ENCODE measurements around the gene CYB5R3. TPM values are rescaled to one million over a fixed set of nuclear protein-coding genes. Genes with fewer than 3 reads are reported as not detected.

The CYB5R3 gene
- total and polyA plus RNA-seq, 7 experiments from 2014 or later: 34.3 to 74.1 (median 42.3) TPM

DNA sequence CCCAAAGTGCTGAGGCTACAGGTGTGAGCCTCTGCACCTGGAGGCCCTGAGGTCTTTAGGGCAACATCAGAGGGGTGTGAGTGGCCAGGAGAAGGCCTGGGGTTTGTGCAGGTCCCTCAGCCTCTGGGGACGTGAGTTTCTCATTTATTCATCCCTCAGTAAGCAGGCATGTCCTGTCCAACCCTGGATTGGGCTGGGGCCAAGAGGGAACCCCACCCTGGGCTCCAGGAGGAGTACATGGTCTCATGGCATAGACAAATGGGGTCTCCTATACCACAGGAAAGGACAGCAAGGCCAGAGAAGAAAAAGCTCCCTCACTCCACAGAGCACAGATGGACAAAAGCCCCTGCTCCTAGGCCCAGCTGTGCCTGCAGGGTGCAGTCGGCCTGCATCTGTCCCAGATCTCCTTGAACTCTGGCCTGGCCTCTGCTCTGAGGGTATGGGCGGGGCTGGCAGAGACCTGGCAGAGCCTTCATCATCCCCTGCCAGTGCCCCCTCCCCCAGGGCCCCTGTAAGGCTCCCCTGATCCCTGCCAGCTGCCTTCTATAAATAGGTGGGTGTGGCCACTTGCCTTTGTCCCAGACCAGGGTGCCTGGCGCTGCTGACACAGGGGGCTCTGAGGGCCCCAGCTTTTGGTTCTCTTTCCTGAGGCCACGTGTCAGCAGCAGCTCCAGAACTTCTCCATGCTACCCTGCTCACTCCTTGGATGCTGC, 36.9 kb upstream of the CYB5R3 start:
- ChIA-PET POLR2A (no interaction called here), CTCF (no interaction called here)
- no peaks in the 10 kb centered on the region for H3K36me3 ChIP-seq (ENCODE audit: control insufficient read depth in 2 of 3, insufficient read depth in 3 of 3, low read length in 3 of 3)
- H3K27ac Mint-ChIP-seq: no peak overlapping the region
- H3K4me1 Mint-ChIP-seq: no peaks in the 10 kb centered on the region
- H3K9me3 Mint-ChIP-seq: peaks cover 0 to 2% (median 0%) of the 10 kb centered on the region in 11 donors
- H3K27me3 Mint-ChIP-seq: peaks cover 0 to 4% (median 0%) of the 10 kb centered on the region in 5 donors
- H3K36me3 Mint-ChIP-seq: no peaks in the 10 kb centered on the region
- no peak overlapping the region for H3K27ac ChIP-seq (ENCODE audit: low read depth, low read length)
- H3K4me1 ChIP-seq (ENCODE audit: control insufficient read depth in 2 of 2, insufficient read depth in 2 of 2, low read length in 2 of 2): no peaks in the 10 kb centered on the region
- no peak overlapping the region for H3K4me3 ChIP-seq (ENCODE audit: low read length)
- no peaks in the 10 kb centered on the region for H3K9me3 ChIP-seq (ENCODE audit: control insufficient read depth in 2 of 3, low read length in 3 of 3)
- H3K4me3 Mint-ChIP-seq: no peak overlapping the region
- H3K27me3 ChIP-seq (ENCODE audit: control insufficient read depth in 2 of 2, insufficient read depth in 2 of 2, low read length in 2 of 2): no peaks in the 10 kb centered on the region
- ATAC-seq (no peak), DNase-seq (no peak)
- intact Hi-C loops (cut with micrococcal nuclease): no loop called here

DNA sequence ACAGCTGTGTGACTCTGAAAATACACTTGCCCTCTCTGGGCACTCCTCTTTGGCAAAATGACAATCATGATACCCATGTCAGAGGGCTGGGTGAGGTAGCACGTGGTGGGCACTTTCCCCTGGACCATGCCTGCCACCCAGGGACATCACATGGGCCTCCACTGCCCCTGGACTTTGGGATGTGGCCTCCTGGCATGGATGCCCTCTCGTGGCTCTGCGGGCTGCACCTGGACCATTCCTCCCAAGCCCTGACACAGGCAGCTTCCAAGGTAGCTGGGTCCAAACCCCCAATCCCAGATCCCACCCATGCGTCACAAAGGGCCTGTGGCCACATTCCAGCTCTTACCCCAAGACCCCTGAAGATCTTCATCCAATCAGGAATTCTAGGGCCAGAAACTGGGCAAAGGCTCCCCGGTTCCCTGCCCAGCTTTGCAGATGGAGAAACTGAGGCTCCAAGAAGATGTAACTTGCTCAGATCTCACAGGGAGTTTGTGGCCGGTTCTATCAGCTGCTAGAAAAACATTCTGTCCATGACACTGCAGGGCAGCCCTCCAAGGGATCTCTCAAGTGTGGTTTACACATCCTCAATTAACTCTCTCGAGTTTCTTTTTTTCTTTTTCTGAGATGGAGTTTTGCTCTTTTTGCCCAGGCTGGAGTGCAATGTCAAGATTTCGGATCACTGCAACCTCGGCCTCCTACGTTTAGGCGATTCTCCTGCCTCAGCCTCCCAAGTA, 35.4 kb upstream of the CYB5R3 start:
- H3K9me3 ChIP-seq (ENCODE audit: control insufficient read depth in 2 of 3, low read length in 3 of 3): no peaks in the 10 kb centered on the region
- ATAC-seq (no peak), DNase-seq (no peak)
- H3K4me1 ChIP-seq (ENCODE audit: control insufficient read depth in 2 of 2, insufficient read depth in 2 of 2, low read length in 2 of 2): no peaks in the 10 kb centered on the region
- H3K36me3 ChIP-seq (ENCODE audit: control insufficient read depth in 2 of 3, insufficient read depth in 3 of 3, low read length in 3 of 3): no peaks in the 10 kb centered on the region
- no peak overlapping the region for H3K27ac ChIP-seq (ENCODE audit: low read depth, low read length)
- H3K4me3 Mint-ChIP-seq: no peak overlapping the region
- H3K27ac Mint-ChIP-seq: no peak overlapping the region
- peaks cover 0 to 4% (median 0%) of the 10 kb centered on the region in 5 donors for H3K36me3 Mint-ChIP-seq
- intact Hi-C loops (cut with micrococcal nuclease): no loop called here
- POLR2A ChIA-PET: interaction anchor here (0.6 kb wide), 1 partner anchor 268 kb away, joined by 3 read pairs; no protein-coding TSS in a partner anchor
- no peak overlapping the region for H3K4me3 ChIP-seq (ENCODE audit: low read length)
- peaks cover 0 to 6% (median 0%) of the 10 kb centered on the region in 11 donors for H3K9me3 Mint-ChIP-seq
- H3K27me3 ChIP-seq (ENCODE audit: control insufficient read depth in 2 of 2, insufficient read depth in 2 of 2, low read length in 2 of 2): no peaks in the 10 kb centered on the region
- H3K27me3 Mint-ChIP-seq: peaks cover 0 to 4% (median 0%) of the 10 kb centered on the region in 5 donors
- peaks cover 0 to 3% (median 0%) of the 10 kb centered on the region in 7 donors for H3K4me1 Mint-ChIP-seq
- CTCF ChIA-PET: interaction anchor here (0.6 kb wide), 1 partner anchor 499 kb away, joined by 4 read pairs; no protein-coding TSS in a partner anchor

DNA sequence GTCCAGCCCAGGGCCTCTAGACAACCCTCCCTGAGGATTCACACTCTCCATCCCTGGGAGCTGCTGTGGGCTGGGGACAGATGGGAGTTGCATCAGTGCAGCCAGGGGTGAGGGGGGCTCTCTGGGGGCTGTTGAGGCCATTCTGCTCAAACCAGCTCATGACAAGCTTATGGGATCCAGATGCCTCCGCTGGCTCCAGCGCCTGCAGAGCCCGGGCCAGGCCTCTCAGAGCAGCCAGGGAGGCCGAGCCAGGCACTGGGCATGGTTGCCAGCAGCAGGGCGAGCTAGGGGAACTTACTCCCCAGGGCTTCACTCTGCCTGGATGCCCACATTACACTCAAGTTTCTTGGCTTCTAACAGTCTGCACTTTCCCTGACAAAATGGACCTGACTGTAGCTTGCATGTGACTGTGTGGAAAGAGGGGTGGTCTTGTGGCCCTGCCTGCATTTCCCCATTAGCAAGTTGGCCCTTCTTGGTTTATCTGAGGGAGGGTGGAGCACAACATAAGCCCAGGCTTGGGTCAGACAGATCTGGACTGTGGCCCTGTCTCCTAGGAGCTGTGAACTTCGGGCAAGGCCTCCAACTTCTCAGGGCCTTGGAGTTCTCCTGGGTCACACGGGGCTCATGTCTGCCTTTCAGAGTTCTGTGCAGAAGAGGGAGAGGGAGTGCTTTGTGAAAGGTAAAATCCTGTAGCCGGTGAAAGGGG, 34.5 kb upstream of the CYB5R3 start:
- DNase-seq (no peak), ATAC-seq (no peak)
- H3K27ac Mint-ChIP-seq: peak overlapping the region in 1 of 9 donors; percentile 11
- intact Hi-C loops (cut with micrococcal nuclease): no loop called here
- H3K4me3 Mint-ChIP-seq: no peak overlapping the region
- Histone ChIP-seq H3K27me3 (ENCODE audit: control insufficient read depth in 2 of 2, insufficient read depth in 2 of 2, low read length in 2 of 2) (no peaks in the 10 kb centered on the region), H3K9me3 (ENCODE audit: control insufficient read depth in 2 of 3, low read length in 3 of 3) (peaks cover 0 to 5% (median 0%) of the 10 kb centered on the region in 3 experiments), H3K36me3 (ENCODE audit: control insufficient read depth in 2 of 3, insufficient read depth in 3 of 3, low read length in 3 of 3) (no peaks in the 10 kb centered on the region), H3K4me3 (ENCODE audit: low read length) (no peak overlapping the region), H3K27ac (ENCODE audit: low read depth, low read length) (no peak overlapping the region), H3K4me1 (ENCODE audit: control insufficient read depth in 2 of 2, insufficient read depth in 2 of 2, low read length in 2 of 2) (no peaks in the 10 kb centered on the region)
- H3K4me1 Mint-ChIP-seq: peaks cover 0 to 3% (median 0%) of the 10 kb centered on the region in 7 donors
- CTCF ChIA-PET: interaction anchor here (0.7 kb wide), 1 partner anchor 106 kb away, joined by 3 read pairs; no protein-coding TSS in a partner anchor
- peaks cover 0 to 6% (median 0%) of the 10 kb centered on the region in 5 donors for H3K27me3 Mint-ChIP-seq
- H3K9me3 Mint-ChIP-seq: peaks cover 0 to 15% (median 2%) of the 10 kb centered on the region in 11 donors
- POLR2A ChIA-PET: no interaction called here
- H3K36me3 Mint-ChIP-seq: peaks cover 0 to 4% (median 0%) of the 10 kb centered on the region in 5 donors

DNA sequence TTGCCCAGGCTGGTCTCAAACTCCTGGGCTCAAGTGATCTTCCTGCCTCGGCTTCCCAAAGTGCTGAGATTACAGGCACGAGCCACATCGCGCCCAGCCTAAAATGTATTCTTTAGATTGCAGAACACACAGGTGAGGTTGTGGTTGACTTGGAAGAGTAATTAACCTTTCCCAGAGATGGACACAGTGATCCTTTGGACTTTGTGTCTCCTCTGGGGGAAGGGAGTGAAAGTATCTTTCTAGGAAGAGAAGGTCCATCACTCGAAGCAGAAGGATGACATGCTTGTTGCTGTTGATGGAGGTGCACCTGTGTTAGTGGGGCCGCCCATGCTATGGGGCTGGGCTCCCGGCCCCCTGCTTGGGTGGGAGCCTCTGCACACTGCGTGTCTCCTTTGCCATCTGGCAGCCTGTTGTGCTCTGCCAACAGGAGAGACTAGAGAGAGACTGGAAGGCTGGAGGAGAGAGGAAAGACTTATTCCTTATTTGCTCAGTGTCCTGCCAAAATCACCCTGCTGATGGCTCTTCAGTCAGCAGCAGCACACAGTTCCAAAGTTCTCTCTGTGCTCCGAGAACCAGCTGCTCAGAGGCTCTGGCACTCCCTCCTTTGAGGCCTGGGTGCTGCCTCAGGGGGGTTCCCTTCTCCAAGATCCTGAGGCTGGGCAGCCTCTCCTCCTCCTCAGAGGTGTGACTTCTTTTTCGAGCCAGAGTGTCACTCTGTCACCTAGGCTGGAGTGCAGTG, 33.1 kb upstream of the CYB5R3 start:
- H3K27ac ChIP-seq (ENCODE audit: low read depth, low read length): no peak overlapping the region
- H3K27ac Mint-ChIP-seq: no peak overlapping the region
- peaks cover 0 to 25% (median 5%) of the 10 kb centered on the region in 11 donors for H3K9me3 Mint-ChIP-seq
- ATAC-seq: no peak
- no peaks in the 10 kb centered on the region for H3K27me3 ChIP-seq (ENCODE audit: control insufficient read depth in 2 of 2, insufficient read depth in 2 of 2, low read length in 2 of 2)
- no peak overlapping the region for H3K4me3 Mint-ChIP-seq
- H3K9me3 ChIP-seq (ENCODE audit: control insufficient read depth in 2 of 3, low read length in 3 of 3): peaks cover 0 to 6% (median 0%) of the 10 kb centered on the region in 3 experiments
- H3K27me3 Mint-ChIP-seq: peaks cover 0 to 7% (median 0%) of the 10 kb centered on the region in 5 donors
- H3K36me3 ChIP-seq (ENCODE audit: control insufficient read depth in 2 of 3, insufficient read depth in 3 of 3, low read length in 3 of 3): no peaks in the 10 kb centered on the region
- peaks cover 0 to 3% (median 0%) of the 10 kb centered on the region in 7 donors for H3K4me1 Mint-ChIP-seq
- H3K36me3 Mint-ChIP-seq: peaks cover 0 to 4% (median 0%) of the 10 kb centered on the region in 5 donors
- H3K4me3 ChIP-seq (ENCODE audit: low read length): no peak overlapping the region
- DNase-seq: no peak
- POLR2A ChIA-PET: no interaction called here
- CTCF ChIA-PET: interaction anchor here (0.6 kb wide), 1 partner anchor 357 kb away, joined by 5 read pairs; no protein-coding TSS in a partner anchor
- intact Hi-C loops (cut with micrococcal nuclease): no loop called here
- no peaks in the 10 kb centered on the region for H3K4me1 ChIP-seq (ENCODE audit: control insufficient read depth in 2 of 2, insufficient read depth in 2 of 2, low read length in 2 of 2)

DNA sequence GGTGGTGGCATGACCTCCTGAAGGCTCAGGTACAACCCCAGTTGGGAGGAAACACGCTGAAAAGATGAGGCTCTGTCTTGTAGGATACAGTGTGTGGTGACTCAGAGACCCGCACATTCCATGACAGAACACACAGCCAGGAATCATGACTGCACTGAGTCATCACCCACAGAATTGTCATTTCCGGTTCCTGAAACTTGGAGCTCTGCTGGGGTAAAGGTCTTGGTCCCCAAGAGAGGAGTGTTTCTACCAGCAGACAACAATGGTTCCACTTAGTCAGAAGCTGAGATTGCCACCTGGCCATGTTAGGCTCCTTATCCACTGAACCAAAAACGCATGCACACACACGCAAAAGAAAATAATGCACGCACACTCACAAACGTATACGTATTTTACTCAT, 31.5 kb upstream of the CYB5R3 start:
- DNase-seq (no peak), ATAC-seq (peak; percentile 40)
- Histone ChIP-seq H3K4me1 (ENCODE audit: control insufficient read depth in 2 of 2, insufficient read depth in 2 of 2, low read length in 2 of 2) (no peaks in the 10 kb centered on the region), H3K36me3 (ENCODE audit: control insufficient read depth in 2 of 3, insufficient read depth in 3 of 3, low read length in 3 of 3) (no peaks in the 10 kb centered on the region), H3K27me3 (ENCODE audit: control insufficient read depth in 2 of 2, insufficient read depth in 2 of 2, low read length in 2 of 2) (no peaks in the 10 kb centered on the region), H3K27ac (ENCODE audit: low read depth, low read length) (no peak overlapping the region), H3K9me3 (ENCODE audit: control insufficient read depth in 2 of 3, low read length in 3 of 3) (peaks cover 0 to 6% (median 0%) of the 10 kb centered on the region in 3 experiments), H3K4me3 (ENCODE audit: low read length) (no peak overlapping the region)
- Mint-ChIP-seq H3K27me3 (peaks cover 0 to 7% (median 0%) of the 10 kb centered on the region in 5 donors), H3K36me3 (peaks cover 0 to 4% (median 0%) of the 10 kb centered on the region in 5 donors), H3K9me3 (peaks cover 0 to 25% (median 5%) of the 10 kb centered on the region in 11 donors), H3K4me3 (no peak overlapping the region), H3K27ac (no peak overlapping the region), H3K4me1 (peaks cover 0 to 3% (median 0%) of the 10 kb centered on the region in 7 donors)
- intact Hi-C loops (cut with micrococcal nuclease): no loop called here
- POLR2A ChIA-PET: no interaction called here
- CTCF ChIA-PET: no interaction called here

DNA sequence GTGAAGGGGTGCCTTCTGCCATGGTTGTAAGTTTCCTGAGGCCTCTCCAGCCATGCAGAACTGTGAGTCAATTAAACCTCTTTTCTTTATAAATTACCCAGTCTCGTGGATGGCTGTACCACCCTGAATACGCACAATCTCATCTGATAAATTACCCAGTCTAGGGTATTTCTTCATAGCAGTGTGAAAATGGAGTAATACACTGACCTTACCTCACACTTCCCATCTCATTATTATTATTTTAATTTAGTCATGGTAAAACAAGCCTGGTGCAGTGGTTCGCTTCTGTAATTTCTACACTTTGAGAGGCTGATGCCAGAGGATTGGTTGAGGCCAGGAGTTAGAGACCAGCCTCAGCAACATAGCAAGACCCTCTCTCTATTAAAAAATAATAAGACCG, 30.5 kb upstream of the CYB5R3 start:
- POLR2A ChIA-PET: no interaction called here
- peaks cover 0 to 6% (median 0%) of the 10 kb centered on the region in 3 experiments for H3K9me3 ChIP-seq (ENCODE audit: control insufficient read depth in 2 of 3, low read length in 3 of 3)

More for the DNA sequence above, 30.5 kb upstream of the CYB5R3 start:
- Histone ChIP-seq H3K4me3 (ENCODE audit: low read length) (no peak overlapping the region), H3K27me3 (ENCODE audit: control insufficient read depth in 2 of 2, insufficient read depth in 2 of 2, low read length in 2 of 2) (no peaks in the 10 kb centered on the region), H3K4me1 (ENCODE audit: control insufficient read depth in 2 of 2, insufficient read depth in 2 of 2, low read length in 2 of 2) (no peaks in the 10 kb centered on the region), H3K36me3 (ENCODE audit: control insufficient read depth in 2 of 3, insufficient read depth in 3 of 3, low read length in 3 of 3) (no peaks in the 10 kb centered on the region), H3K27ac (ENCODE audit: low read depth, low read length) (no peak overlapping the region)
- intact Hi-C loops (cut with micrococcal nuclease): no loop called here
- ATAC-seq (no peak), DNase-seq (no peak)
- Mint-ChIP-seq H3K9me3 (peaks cover 0 to 25% (median 5%) of the 10 kb centered on the region in 11 donors), H3K27me3 (peaks cover 0 to 7% (median 0%) of the 10 kb centered on the region in 5 donors), H3K4me1 (peaks cover 0 to 3% (median 0%) of the 10 kb centered on the region in 7 donors), H3K4me3 (no peak overlapping the region), H3K27ac (no peak overlapping the region), H3K36me3 (peaks cover 0 to 4% (median 0%) of the 10 kb centered on the region in 5 donors)
- CTCF ChIA-PET: no interaction called here

Data from naive thymus-derived CD4-positive, alpha-beta T cell (primary cell).